ENCODE results near the gene MERTK. TPM values are rescaled to one million over a fixed set of nuclear protein-coding genes. Genes with fewer than 3 reads are reported as not detected.
A peak's percentile ranks its signal among the peaks of the same experiment; 100 is the strongest.

Gene MERTK
- total and polyA plus RNA-seq, 2 of the 13 experiments (the other 11 are each of a cell fraction or from before 2014, with no cell fraction given), result 37.3 to 44.7 TPM

GRCh38 chr2:111897924-111898702, at the start of gene MERTK (continued):
- TF ChIP-seq ZUFSP (CRISPR knock-in tag; IDR thresholded peaks at IDR 0.05; ENCODE audit: borderline replicate concordance) (no peak), CC2D1A (CRISPR knock-in tag; IDR thresholded peaks at IDR 0.05) (no peak), FOXM1 (CRISPR knock-in tag; IDR thresholded peaks at IDR 0.05) (no peak), RXRB (CRISPR knock-in tag; IDR thresholded peaks at IDR 0.05; ENCODE audit: borderline replicate concordance) (peak; percentile 68), ZNF232 (CRISPR knock-in tag; IDR thresholded peaks at IDR 0.05; ENCODE audit: borderline replicate concordance) (peak; percentile 50; the same call in 1 of the 2 replicates), RBM39 (IDR thresholded peaks at IDR 0.05; ENCODE audit: low read depth, low read length, poor library complexity, severe bottlenecking) (peak; percentile 93), HDAC2 (CRISPR knock-in tag; IDR thresholded peaks at IDR 0.05) (peak; percentile 48; the same call in 1 of the 2 replicates), THAP9 (CRISPR knock-in tag; IDR thresholded peaks at IDR 0.05; ENCODE audit: borderline replicate concordance) (peak; percentile 49), NRL (CRISPR knock-in tag; IDR thresholded peaks at IDR 0.05; ENCODE audit: borderline replicate concordance) (no peak)
- TF ChIP-seq, protein P1, sequence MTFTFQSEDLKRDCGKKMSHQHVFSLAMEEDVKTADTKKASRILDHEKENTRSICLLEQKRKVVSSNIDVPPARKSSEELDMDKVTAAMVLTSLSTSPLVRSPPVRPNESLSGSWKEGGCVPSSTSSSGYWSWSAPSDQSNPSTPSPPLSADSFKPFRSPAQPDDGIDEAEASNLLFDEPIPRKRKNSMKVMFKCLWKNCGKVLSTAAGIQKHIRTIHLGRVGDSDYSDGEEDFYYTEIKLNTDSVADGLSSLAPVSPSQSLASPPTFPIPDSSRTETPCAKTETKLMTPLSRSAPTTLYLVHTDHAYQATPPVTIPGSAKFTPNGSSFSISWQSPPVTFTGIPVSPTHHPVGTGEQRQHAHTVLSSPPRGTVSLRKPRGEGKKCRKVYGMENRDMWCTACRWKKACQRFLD (CRISPR knock-in tag; IDR thresholded peaks at IDR 0.05; ENCODE audit: borderline replicate concordance), result peak; percentile 20; the same call in 1 of the 2 replicates
- TF ChIP-seq, protein P2, sequence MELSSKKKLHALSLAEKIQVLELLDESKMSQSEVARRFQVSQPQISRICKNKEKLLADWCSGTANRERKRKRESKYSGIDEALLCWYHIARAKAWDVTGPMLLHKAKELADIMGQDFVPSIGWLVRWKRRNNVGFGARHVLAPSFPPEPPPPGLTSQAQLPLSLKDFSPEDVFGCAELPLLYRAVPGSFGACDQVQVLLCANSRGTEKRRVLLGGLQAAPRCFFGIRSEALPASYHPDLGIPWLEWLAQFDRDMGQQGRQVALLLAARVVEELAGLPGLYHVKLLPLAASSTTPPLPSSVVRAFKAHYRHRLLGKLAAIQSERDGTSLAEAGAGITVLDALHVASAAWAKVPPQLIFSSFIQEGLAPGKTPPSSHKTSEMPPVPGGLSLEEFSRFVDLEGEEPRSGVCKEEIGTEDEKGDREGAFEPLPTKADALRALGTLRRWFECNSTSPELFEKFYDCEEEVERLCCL (CRISPR knock-in tag; IDR thresholded peaks at IDR 0.05; ENCODE audit: borderline replicate concordance), result no peak
- TF ChIP-seq, protein P3, sequence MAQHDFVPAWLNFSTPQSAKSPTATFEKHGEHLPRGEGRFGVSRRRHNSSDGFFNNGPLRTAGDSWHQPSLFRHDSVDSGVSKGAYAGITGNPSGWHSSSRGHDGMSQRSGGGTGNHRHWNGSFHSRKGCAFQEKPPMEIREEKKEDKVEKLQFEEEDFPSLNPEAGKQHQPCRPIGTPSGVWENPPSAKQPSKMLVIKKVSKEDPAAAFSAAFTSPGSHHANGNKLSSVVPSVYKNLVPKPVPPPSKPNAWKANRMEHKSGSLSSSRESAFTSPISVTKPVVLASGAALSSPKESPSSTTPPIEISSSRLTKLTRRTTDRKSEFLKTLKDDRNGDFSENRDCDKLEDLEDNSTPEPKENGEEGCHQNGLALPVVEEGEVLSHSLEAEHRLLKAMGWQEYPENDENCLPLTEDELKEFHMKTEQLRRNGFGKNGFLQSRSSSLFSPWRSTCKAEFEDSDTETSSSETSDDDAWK (CRISPR knock-in tag; IDR thresholded peaks at IDR 0.05), result no peak
- TF ChIP-seq, protein P4, sequence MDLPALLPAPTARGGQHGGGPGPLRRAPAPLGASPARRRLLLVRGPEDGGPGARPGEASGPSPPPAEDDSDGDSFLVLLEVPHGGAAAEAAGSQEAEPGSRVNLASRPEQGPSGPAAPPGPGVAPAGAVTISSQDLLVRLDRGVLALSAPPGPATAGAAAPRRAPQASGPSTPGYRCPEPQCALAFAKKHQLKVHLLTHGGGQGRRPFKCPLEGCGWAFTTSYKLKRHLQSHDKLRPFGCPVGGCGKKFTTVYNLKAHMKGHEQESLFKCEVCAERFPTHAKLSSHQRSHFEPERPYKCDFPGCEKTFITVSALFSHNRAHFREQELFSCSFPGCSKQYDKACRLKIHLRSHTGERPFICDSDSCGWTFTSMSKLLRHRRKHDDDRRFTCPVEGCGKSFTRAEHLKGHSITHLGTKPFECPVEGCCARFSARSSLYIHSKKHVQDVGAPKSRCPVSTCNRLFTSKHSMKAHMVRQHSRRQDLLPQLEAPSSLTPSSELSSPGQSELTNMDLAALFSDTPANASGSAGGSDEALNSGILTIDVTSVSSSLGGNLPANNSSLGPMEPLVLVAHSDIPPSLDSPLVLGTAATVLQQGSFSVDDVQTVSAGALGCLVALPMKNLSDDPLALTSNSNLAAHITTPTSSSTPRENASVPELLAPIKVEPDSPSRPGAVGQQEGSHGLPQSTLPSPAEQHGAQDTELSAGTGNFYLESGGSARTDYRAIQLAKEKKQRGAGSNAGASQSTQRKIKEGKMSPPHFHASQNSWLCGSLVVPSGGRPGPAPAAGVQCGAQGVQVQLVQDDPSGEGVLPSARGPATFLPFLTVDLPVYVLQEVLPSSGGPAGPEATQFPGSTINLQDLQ (CRISPR knock-in tag; IDR thresholded peaks at IDR 0.05), result peak; percentile 70
